Measurements from ENCODE around the gene FGD2. TPM values are rescaled to one million over a fixed set of nuclear protein-coding genes. Genes with fewer than 3 reads are reported as not detected.

FGD2 gene
- total and polyA plus RNA-seq, 9 of the 15 experiments (the other 6 are each of a cell fraction or from before 2014, with no cell fraction given) = 0.09 TPM; not detected in 8

DNA sequence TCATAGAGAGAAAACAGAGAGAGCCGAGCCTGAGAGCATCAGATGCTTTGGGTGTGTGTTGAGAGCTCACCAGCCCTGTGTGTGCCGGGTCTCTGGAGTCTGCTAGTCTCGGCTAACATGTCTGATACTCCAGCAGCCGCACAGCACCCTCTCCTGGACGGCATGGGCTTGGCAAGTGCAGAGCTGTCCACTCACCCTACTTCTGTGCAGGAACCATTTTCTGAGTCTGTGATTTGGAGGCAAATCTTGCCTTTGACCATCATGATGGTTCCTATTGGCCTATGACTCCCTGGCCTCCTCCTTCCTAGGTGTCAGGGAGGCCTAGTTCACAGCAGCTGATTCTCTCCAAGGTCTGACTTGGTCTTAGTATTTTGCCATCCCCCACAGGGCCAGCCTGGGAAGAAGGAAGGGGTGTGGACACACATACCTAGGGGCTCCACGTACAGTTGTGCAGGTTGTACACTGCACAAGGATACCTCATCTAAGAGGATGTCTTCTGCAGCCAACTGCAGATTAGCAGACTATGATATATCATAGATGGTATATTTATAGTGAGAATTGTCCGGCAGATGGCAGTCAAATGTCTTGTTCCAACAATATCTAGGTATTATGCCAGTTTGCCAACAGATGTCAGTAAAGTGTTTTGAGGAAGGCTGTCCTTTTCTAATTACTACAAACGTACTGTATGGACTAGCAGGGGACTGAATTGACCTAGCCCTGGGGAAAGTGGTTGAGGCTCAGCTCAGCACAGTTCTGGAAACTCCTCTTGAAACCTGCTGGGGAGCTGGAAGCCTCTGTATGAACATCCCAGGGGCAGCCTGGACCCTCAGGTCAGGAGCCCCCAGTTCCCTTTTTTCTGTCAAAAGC, 13.0 kb downstream of the FGD2 start (continued):
- TF ChIP-seq, protein P1, sequence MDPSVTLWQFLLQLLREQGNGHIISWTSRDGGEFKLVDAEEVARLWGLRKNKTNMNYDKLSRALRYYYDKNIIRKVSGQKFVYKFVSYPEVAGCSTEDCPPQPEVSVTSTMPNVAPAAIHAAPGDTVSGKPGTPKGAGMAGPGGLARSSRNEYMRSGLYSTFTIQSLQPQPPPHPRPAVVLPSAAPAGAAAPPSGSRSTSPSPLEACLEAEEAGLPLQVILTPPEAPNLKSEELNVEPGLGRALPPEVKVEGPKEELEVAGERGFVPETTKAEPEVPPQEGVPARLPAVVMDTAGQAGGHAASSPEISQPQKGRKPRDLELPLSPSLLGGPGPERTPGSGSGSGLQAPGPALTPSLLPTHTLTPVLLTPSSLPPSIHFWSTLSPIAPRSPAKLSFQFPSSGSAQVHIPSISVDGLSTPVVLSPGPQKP (CRISPR knock-in tag; IDR thresholded peaks at IDR 0.05) = no peak
- TF ChIP-seq SRSF1 (IDR thresholded peaks at IDR 0.05; ENCODE audit: low read depth, low read length) = no peak
- no peak for TF ChIP-seq ZNF311 (CRISPR knock-in tag; IDR thresholded peaks at IDR 0.05)
- peak; percentile 13 to 34; a peak in 1 of 4 replicates for TF ChIP-seq TBL1XR1 (IDR thresholded peaks at IDR 0.05; ENCODE audit: low read length in 2 of 2)
- TF ChIP-seq ZNF174 (CRISPR knock-in tag; IDR thresholded peaks at IDR 0.05) = no peak
- TF ChIP-seq MXI1 (IDR thresholded peaks at IDR 0.05; ENCODE audit: low read depth, low read length) = no peak
- TF ChIP-seq ARID1B (IDR thresholded peaks at IDR 0.05) = no peak
- TF ChIP-seq, protein P2, sequence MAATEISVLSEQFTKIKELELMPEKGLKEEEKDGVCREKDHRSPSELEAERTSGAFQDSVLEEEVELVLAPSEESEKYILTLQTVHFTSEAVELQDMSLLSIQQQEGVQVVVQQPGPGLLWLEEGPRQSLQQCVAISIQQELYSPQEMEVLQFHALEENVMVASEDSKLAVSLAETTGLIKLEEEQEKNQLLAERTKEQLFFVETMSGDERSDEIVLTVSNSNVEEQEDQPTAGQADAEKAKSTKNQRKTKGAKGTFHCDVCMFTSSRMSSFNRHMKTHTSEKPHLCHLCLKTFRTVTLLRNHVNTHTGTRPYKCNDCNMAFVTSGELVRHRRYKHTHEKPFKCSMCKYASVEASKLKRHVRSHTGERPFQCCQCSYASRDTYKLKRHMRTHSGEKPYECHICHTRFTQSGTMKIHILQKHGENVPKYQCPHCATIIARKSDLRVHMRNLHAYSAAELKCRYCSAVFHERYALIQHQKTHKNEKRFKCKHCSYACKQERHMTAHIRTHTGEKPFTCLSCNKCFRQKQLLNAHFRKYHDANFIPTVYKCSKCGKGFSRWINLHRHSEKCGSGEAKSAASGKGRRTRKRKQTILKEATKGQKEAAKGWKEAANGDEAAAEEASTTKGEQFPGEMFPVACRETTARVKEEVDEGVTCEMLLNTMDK (IDR thresholded peaks at IDR 0.05; ENCODE audit: borderline replicate concordance, insufficient read depth, low read depth, low read length, poor library complexity, severe bottlenecking) = no peak
- TF ChIP-seq YY1 (IDR thresholded peaks at IDR 0.05; ENCODE audit: borderline replicate concordance in 1 of 3, control insufficient read depth in 1 of 3, extremely low read depth in 1 of 3, insufficient read depth in 3 of 3, insufficient read length in 1 of 3, insufficient replicate concordance in 2 of 3, low read depth in 1 of 3, low read length in 2 of 3) = peak in 2 of 3 experiments; percentile 69 to 73
- TF ChIP-seq HNRNPH1 (optimal IDR thresholded peaks at IDR 0.05; ENCODE audit: low read depth, low read length) = no peak
- TF ChIP-seq ETV1 (tag; conservative IDR thresholded peaks at IDR 0.05; ENCODE audit: low read depth) = no peak
- TF ChIP-seq ZFPM2 (CRISPR knock-in tag; IDR thresholded peaks at IDR 0.05) = no peak
- no peak for TF ChIP-seq E2F3 (CRISPR knock-in tag; IDR thresholded peaks at IDR 0.05)
- no peak for TF ChIP-seq ELF2 (CRISPR knock-in tag; IDR thresholded peaks at IDR 0.05)
- no peak for TF ChIP-seq L3MBTL2 (IDR thresholded peaks at IDR 0.05)
- TF ChIP-seq LARP7 (IDR thresholded peaks at IDR 0.05) = no peak
- TF ChIP-seq PHB (CRISPR knock-in tag; IDR thresholded peaks at IDR 0.05) = no peak
- TF ChIP-seq, protein P3, sequence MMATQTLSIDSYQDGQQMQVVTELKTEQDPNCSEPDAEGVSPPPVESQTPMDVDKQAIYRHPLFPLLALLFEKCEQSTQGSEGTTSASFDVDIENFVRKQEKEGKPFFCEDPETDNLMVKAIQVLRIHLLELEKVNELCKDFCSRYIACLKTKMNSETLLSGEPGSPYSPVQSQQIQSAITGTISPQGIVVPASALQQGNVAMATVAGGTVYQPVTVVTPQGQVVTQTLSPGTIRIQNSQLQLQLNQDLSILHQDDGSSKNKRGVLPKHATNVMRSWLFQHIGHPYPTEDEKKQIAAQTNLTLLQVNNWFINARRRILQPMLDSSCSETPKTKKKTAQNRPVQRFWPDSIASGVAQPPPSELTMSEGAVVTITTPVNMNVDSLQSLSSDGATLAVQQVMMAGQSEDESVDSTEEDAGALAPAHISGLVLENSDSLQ (IDR thresholded peaks at IDR 0.05) = peak; percentile 46
- TF ChIP-seq FOXK2 (conservative IDR thresholded peaks at IDR 0.05 in 1 of 2, IDR thresholded peaks at IDR 0.05 in 1 of 2; ENCODE audit: low read depth in 2 of 2) = no peak
- peak; percentile 98 for TF ChIP-seq SMARCA5 (IDR thresholded peaks at IDR 0.05)
- peak; percentile 19; the same call in 1 of the 2 replicates for TF ChIP-seq ZNF143 (CRISPR knock-in tag; IDR thresholded peaks at IDR 0.05)
- TF ChIP-seq, protein P4, sequence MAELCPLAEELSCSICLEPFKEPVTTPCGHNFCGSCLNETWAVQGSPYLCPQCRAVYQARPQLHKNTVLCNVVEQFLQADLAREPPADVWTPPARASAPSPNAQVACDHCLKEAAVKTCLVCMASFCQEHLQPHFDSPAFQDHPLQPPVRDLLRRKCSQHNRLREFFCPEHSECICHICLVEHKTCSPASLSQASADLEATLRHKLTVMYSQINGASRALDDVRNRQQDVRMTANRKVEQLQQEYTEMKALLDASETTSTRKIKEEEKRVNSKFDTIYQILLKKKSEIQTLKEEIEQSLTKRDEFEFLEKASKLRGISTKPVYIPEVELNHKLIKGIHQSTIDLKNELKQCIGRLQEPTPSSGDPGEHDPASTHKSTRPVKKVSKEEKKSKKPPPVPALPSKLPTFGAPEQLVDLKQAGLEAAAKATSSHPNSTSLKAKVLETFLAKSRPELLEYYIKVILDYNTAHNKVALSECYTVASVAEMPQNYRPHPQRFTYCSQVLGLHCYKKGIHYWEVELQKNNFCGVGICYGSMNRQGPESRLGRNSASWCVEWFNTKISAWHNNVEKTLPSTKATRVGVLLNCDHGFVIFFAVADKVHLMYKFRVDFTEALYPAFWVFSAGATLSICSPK (IDR thresholded peaks at IDR 0.05; ENCODE audit: borderline replicate concordance) = no peak
- TF ChIP-seq PTRF (tag; IDR thresholded peaks at IDR 0.05) = no peak
